Keratinocyte (primary cell): ENCODE measurements around the gene GEMIN5. TPM values are rescaled to one million over a fixed set of nuclear protein-coding genes. Genes with fewer than 3 reads are reported as not detected.

Experiments used
- DNase-seq: peaks from one replicate; pipeline ENCODE4 v3.0.0-alpha.2; 2011; ENCODE audit warnings: low read depth, missing footprints, low spot score
- FAIRE-seq: peaks from 2 replicates; lab custom pipeline; 2011; peaks lifted over from hg19 to GRCh38; lab: Jason Lieb, UNC
- H2AFZ ChIP-seq: 2 replicates; pipeline ENCODE4 v1.6.0; 2012; ENCODE audit warnings: low read length, control low read depth, inconsistent platforms; ENCODE audit not compliant: control insufficient read depth
- H3K27ac ChIP-seq: 2 replicates; pipeline ENCODE4 v1.5.1; 2011; ENCODE audit warnings: low read length; ENCODE audit not compliant: control insufficient read depth, insufficient read depth
- H3K27me3 ChIP-seq: 3 replicates; pipeline ENCODE4 v1.6.0; 2011; ENCODE audit warnings: low read length; ENCODE audit not compliant: control insufficient read depth, insufficient read depth; ENCODE audit errors: extremely low read depth
- H3K36me3 ChIP-seq, 2 experiments: 2 replicates in 1 of 2; 3 replicates in 1 of 2; pipeline ENCODE4 v1.5.1; 2011; ENCODE audit warnings: low read length in 2 of 2, mild to moderate bottlenecking in 1 of 2; ENCODE audit not compliant: control insufficient read depth in 2 of 2, insufficient read depth in 2 of 2; ENCODE audit errors: extremely low read depth in 1 of 2
- H3K4me1 ChIP-seq: 3 replicates; pipeline ENCODE4 v1.5.1; 2011; ENCODE audit warnings: low read length; ENCODE audit not compliant: control insufficient read depth, insufficient read depth; ENCODE audit errors: extremely low read depth
- H3K4me2 ChIP-seq: 3 replicates; pipeline ENCODE4 v1.6.0; 2011; ENCODE audit warnings: low read depth, low read length; ENCODE audit not compliant: control insufficient read depth, insufficient read depth; ENCODE audit errors: extremely low read depth
- H3K4me3 ChIP-seq, 3 experiments: fragments of 200-600 bp in 1 of 3; sonication (generic) in 1 of 3; 2 replicates in 2 of 3; 3 replicates in 1 of 3; pipeline ENCODE4 v1.5.1; 2011 to 2016; ENCODE audit warnings: low read length in 3 of 3, mild to moderate bottlenecking in 3 of 3, control low read depth in 2 of 3, inconsistent platforms in 1 of 3, low read depth in 1 of 3, mixed read lengths in 1 of 3, mixed run types in 1 of 3, moderate library complexity in 1 of 3; ENCODE audit not compliant: control insufficient read depth in 2 of 3, insufficient read depth in 2 of 3; ENCODE audit errors: extremely low read depth in 1 of 3
- H3K79me2 ChIP-seq: 2 replicates; pipeline ENCODE4 v1.6.0; 2012; ENCODE audit warnings: low read length; ENCODE audit not compliant: control insufficient read depth, insufficient read depth
- H3K9ac ChIP-seq: 3 replicates; pipeline ENCODE4 v1.6.0; 2011; ENCODE audit warnings: low read length; ENCODE audit not compliant: control insufficient read depth, insufficient read depth; ENCODE audit errors: extremely low read depth
- H3K9me1 ChIP-seq: 3 replicates; pipeline ENCODE4 v1.6.0; 2011; ENCODE audit warnings: low read length; ENCODE audit not compliant: control insufficient read depth, insufficient read depth; ENCODE audit errors: extremely low read depth
- H3K9me3 ChIP-seq: 2 replicates; pipeline ENCODE4 v1.5.1; 2012; ENCODE audit warnings: low read depth, low read length; ENCODE audit not compliant: control insufficient read depth
- H4K20me1 ChIP-seq: 3 replicates; pipeline ENCODE4 v1.6.0; 2011; ENCODE audit warnings: low read length; ENCODE audit not compliant: control insufficient read depth, insufficient read depth; ENCODE audit errors: extremely low read depth
- CTCF ChIP-seq, 3 experiments: IDR thresholded peaks in 1 of 3; conservative IDR thresholded peaks in 1 of 3; optimal IDR thresholded peaks in 1 of 3; 2 replicates in 2 of 3; 3 replicates in 1 of 3; pipeline versions ENCODE3 to v1.5.1; 2011; ENCODE audit warnings: low read length in 3 of 3, mild to moderate bottlenecking in 3 of 3, moderate library complexity in 2 of 3, control low read depth in 1 of 3, inconsistent platforms in 1 of 3; ENCODE audit not compliant: insufficient read depth in 2 of 3; ENCODE audit errors: extremely low read depth in 1 of 3
- EZH2 ChIP-seq: IDR thresholded peaks from one replicate; pipeline ENCODE4 v1.6.1; 2012; ENCODE audit warnings: inconsistent platforms, mild to moderate bottlenecking, low read length, moderate library complexity
- dilution Hi-C: fragments of 300-500 bp; cut with MboI; formaldehyde crosslinking; loops from one replicate; pipeline ENCODE4 v1.7.0; 2020; ENCODE audit warnings: low sequenced_read_pairs; ENCODE audit not compliant: extremely low pct_ligation_motif_present
- polyA plus RNA-seq, 5 experiments: library from polyadenylated mRNA; depleted of rRNA in 3 of 5; stranded (reverse) in 3 of 5; stranded (forward) in 1 of 5; unstranded in 1 of 5; fragments of >200 nt; gene quantifications; 1 replicate in 1 of 5; 2 replicates in 3 of 5; 3 replicates in 1 of 5; pipeline versions ENCODE4 v1.2.1 to v1.2.3, GENCODE V29; 2011 to 2012; ENCODE audit warnings: missing spikeins in 2 of 5, low read depth in 1 of 5, low replicate concordance in 1 of 5

GEMIN5 gene
- polyA plus RNA-seq, 1 donor (not counting 4 experiments of a cell fraction or from before 2014, with no cell fraction given), result 12.5 TPM

GRCh38 chr5:154945695-154946301 lies 7.8 kb upstream of the GEMIN5 start:
- Histone ChIP-seq H4K20me1 (no peaks in the 10 kb centered on the region), H3K27ac (no peak overlapping the region), H3K4me2 (no peak overlapping the region), H3K36me3 (peaks cover 4 to 12% of the 10 kb centered on the region in 2 experiments), H3K9ac (no peak overlapping the region), H2AFZ (no peak overlapping the region), H3K79me2 (peaks cover 74% of the 10 kb centered on the region), H3K4me3 (no peak overlapping the region), H3K4me1 (peaks cover 9% of the 10 kb centered on the region), H3K27me3 (no peaks in the 10 kb centered on the region), H3K9me3 (no peaks in the 10 kb centered on the region), H3K9me1 (no peaks in the 10 kb centered on the region)
- DNase-seq (no peak), FAIRE-seq (no peak)
- TF ChIP-seq CTCF (optimal IDR thresholded peaks at IDR 0.05 in 1 of 3, IDR thresholded peaks at IDR 0.05 in 1 of 3, conservative IDR thresholded peaks at IDR 0.05 in 1 of 3; ENCODE audit: extremely low read depth in 1 of 3, insufficient read depth in 2 of 3, low read length in 3 of 3) (peak in 2 of 3 experiments; percentile 40 to 44), EZH2 (no peak)
- dilution Hi-C loops, result no loop called here

GRCh38 chr5:154944716-154945115 lies 6.7 kb upstream of the GEMIN5 start:
- FAIRE-seq (no peak), DNase-seq (no peak)
- TF ChIP-seq CTCF (optimal IDR thresholded peaks at IDR 0.05 in 1 of 3, IDR thresholded peaks at IDR 0.05 in 1 of 3, conservative IDR thresholded peaks at IDR 0.05 in 1 of 3; ENCODE audit: extremely low read depth in 1 of 3, insufficient read depth in 2 of 3, low read length in 3 of 3) (no peak), EZH2 (no peak)
- Histone ChIP-seq H2AFZ (no peak overlapping the region), H3K79me2 (peaks cover 68% of the 10 kb centered on the region), H4K20me1 (no peaks in the 10 kb centered on the region), H3K9ac (no peak overlapping the region), H3K36me3 (peaks cover 4 to 6% of the 10 kb centered on the region in 2 experiments), H3K4me3 (no peak overlapping the region), H3K9me3 (no peaks in the 10 kb centered on the region), H3K27me3 (no peaks in the 10 kb centered on the region), H3K4me2 (no peak overlapping the region), H3K4me1 (peaks cover 12% of the 10 kb centered on the region), H3K27ac (no peak overlapping the region), H3K9me1 (no peaks in the 10 kb centered on the region)
- dilution Hi-C loops, result no loop called here
